Ishikawa (cell line): ENCODE data around the gene AKAP6.
A peak's percentile ranks its signal among the peaks of the same experiment; 100 is the strongest.

Source experiments
- CEBPB ChIP-seq: IDR thresholded peaks from 2 replicates; pipeline ENCODE4 v1.6.1; 2012
- CREB1 ChIP-seq: IDR thresholded peaks from 2 replicates; pipeline ENCODE4 v1.6.1; 2012; ENCODE audit warnings: low read depth
- EGR1 ChIP-seq: IDR thresholded peaks from 2 replicates; pipeline ENCODE4 v1.6.1; 2012
- EP300 ChIP-seq: IDR thresholded peaks from 2 replicates; pipeline ENCODE4 v1.6.1; 2012; ENCODE audit warnings: borderline replicate concordance
- FOXM1 ChIP-seq: IDR thresholded peaks from 2 replicates; pipeline ENCODE4 v1.6.1; 2012; ENCODE audit warnings: low read depth, borderline replicate concordance
- MAX ChIP-seq: IDR thresholded peaks from 2 replicates; pipeline ENCODE4 v1.6.1; 2012
- NFIC ChIP-seq: IDR thresholded peaks from 2 replicates; pipeline ENCODE4 v1.6.1; 2012
- RAD21 ChIP-seq: IDR thresholded peaks from 2 replicates; pipeline ENCODE4 v1.6.1; 2012; ENCODE audit warnings: low read depth
- REST ChIP-seq: IDR thresholded peaks from 2 replicates; pipeline ENCODE4 v1.6.1; 2012; ENCODE audit warnings: low read depth, mild to moderate bottlenecking
- TAF1 ChIP-seq: IDR thresholded peaks from 2 replicates; pipeline ENCODE4 v1.6.1; 2012; ENCODE audit warnings: low read depth, mild to moderate bottlenecking
- TCF12 ChIP-seq: IDR thresholded peaks from 2 replicates; pipeline ENCODE4 v1.6.1; 2012; ENCODE audit warnings: low read depth
- TEAD4 ChIP-seq: IDR thresholded peaks from 2 replicates; pipeline ENCODE4 v1.6.1; 2012
- USF1 ChIP-seq: IDR thresholded peaks from 2 replicates; pipeline ENCODE4 v1.6.1; 2012
- YY1 ChIP-seq: IDR thresholded peaks from 2 replicates; pipeline ENCODE4 v1.6.1; 2012; ENCODE audit warnings: low read depth
- ZBTB7A ChIP-seq: IDR thresholded peaks from 2 replicates; pipeline ENCODE4 v1.6.1; 2012; ENCODE audit warnings: low read depth

AKAP6 gene

GRCh38 chr14:32656601-32657000 lies 327.5 kb downstream of the AKAP6 start:
- TF ChIP-seq NFIC (no peak), TAF1 (no peak), USF1 (no peak), RAD21 (no peak), ZBTB7A (no peak), EGR1 (no peak), TEAD4 (no peak)

- TF ChIP-seq EP300, result 0 out of 2 replicates have a peak, but pooled peaks have one; percentile 20
- TF ChIP-seq NFIC, result no peak
- peak; percentile 70 for TF ChIP-seq CEBPB
- no peak for TF ChIP-seq RAD21
- no peak for TF ChIP-seq FOXM1
- TF ChIP-seq MAX, result no peak
These were observed 328.0 kb downstream of the AKAP6 start for GRCh38 chr14:32657081-32657480.

GRCh38 chr14:32661216-32661615 lies 332.1 kb downstream of the AKAP6 start:
- no peak for TF ChIP-seq YY1
- TF ChIP-seq USF1, result no peak
- no peak for TF ChIP-seq NFIC
- TF ChIP-seq TAF1, result no peak
- no peak for TF ChIP-seq MAX
- no peak for TF ChIP-seq EP300
- TF ChIP-seq CREB1, result no peak
- no peak for TF ChIP-seq CEBPB
- TF ChIP-seq TCF12, result no peak
- no peak for TF ChIP-seq FOXM1
- TF ChIP-seq ZBTB7A, result no peak
- no peak for TF ChIP-seq RAD21
- TF ChIP-seq EGR1, result no peak
- no peak for TF ChIP-seq TEAD4
- no peak for TF ChIP-seq REST

GRCh38 chr14:32662211-32662610 lies 333.1 kb downstream of the AKAP6 start:
- no peak for TF ChIP-seq CREB1
- TF ChIP-seq TEAD4, result no peak
- no peak for TF ChIP-seq ZBTB7A
- no peak for TF ChIP-seq REST
- no peak for TF ChIP-seq FOXM1
- TF ChIP-seq RAD21, result no peak
- TF ChIP-seq TCF12, result no peak
- TF ChIP-seq CEBPB, result no peak
- TF ChIP-seq TAF1, result no peak
- TF ChIP-seq EGR1, result no peak
- TF ChIP-seq YY1, result no peak
- no peak for TF ChIP-seq NFIC
- no peak for TF ChIP-seq EP300
- no peak for TF ChIP-seq MAX
- no peak for TF ChIP-seq USF1

- TF ChIP-seq EP300 (no peak), TCF12 (no peak), CREB1 (no peak), ZBTB7A (no peak), CEBPB (no peak), MAX (no peak), TAF1 (no peak), RAD21 (no peak), FOXM1 (no peak), USF1 (no peak), EGR1 (no peak), REST (no peak), NFIC (no peak)
These were observed 337.2 kb downstream of the AKAP6 start for GRCh38 chr14:32666308-32666707.
